Body of pancreas (tissue), 4 donors: ENCODE measurements around the gene DTNB. TPM values are rescaled to one million over a fixed set of nuclear protein-coding genes. Genes with fewer than 3 reads are reported as not detected.

Experiments
- ATAC-seq: fragments of 150-250 bp; one replicate; pipeline ENCODE4 v1.9.1; 2016
- DNase-seq, 4 donors: peaks; one replicate each; pipeline ENCODE4 v3.0.0-alpha.2; 2019
- H3K27ac ChIP-seq, 4 donors: fragments of 200-600 bp; sonication (generic); 1 replicate in 3 of 4; 2 replicates in 1 of 4; pipeline versions ENCODE4 v1.5.1 to v1.6.1; 2016 to 2019; ENCODE audit warnings: mild to moderate bottlenecking in 1 of 4, mixed read lengths in 1 of 4, moderate library complexity in 1 of 4
- H3K27me3 ChIP-seq, 2 donors: fragments of 200-600 bp; sonication (generic); one replicate each; pipeline ENCODE4 v1.6.0; 2016; ENCODE audit warnings: mild to moderate bottlenecking in 1 of 2
- H3K36me3 ChIP-seq, 2 donors: fragments of 200-600 bp; sonication (generic); replicated peaks in 1 of 2; 2 replicates each; pipeline ENCODE4 v1.5.1; 2016; ENCODE audit warnings: low read depth in 2 of 2; ENCODE audit not compliant: insufficient read depth in 1 of 2
- H3K4me1 ChIP-seq: fragments of 200-600 bp; sonication (generic); one replicate; pipeline ENCODE4 v1.6.0; 2016
- H3K4me3 ChIP-seq, 2 donors: fragments of 200-600 bp; sonication (generic); 1 replicate in 1 of 2; 2 replicates in 1 of 2; pipeline ENCODE4 v1.5.1; 2016 to 2019
- H3K9me3 ChIP-seq, 3 donors: fragments of 200-600 bp; sonication (generic); 1 replicate in 2 of 3; 2 replicates in 1 of 3; pipeline ENCODE4 v1.5.1; 2016
- CTCF ChIP-seq, 7 experiments: fragments of 450-650 bp in 4 of 7; fragments of 200-600 bp in 3 of 7; sonication (generic) in 3 of 7; IDR thresholded peaks; one replicate each; pipeline ENCODE4 v1.5.1; 2016 to 2019; ENCODE audit warnings: antibody characterized with exemption in 7 of 7
- POLR2A ChIP-seq, 3 donors: fragments of 450-650 bp; IDR thresholded peaks; one replicate each; pipeline ENCODE4 v1.6.1; 2016; ENCODE audit warnings: antibody characterized with exemption in 3 of 3, mild to moderate bottlenecking in 2 of 3
- WGBS, 2 donors: methylation state at CpG; one replicate each; pipeline ENCODE4 v1.1.5; 2017; 5-methylcytosine and 5-hydroxymethylcytosine counted together
- intact Hi-C: fragments of 100-400 bp; cut with DNase I; formaldehyde crosslinking; loops from one replicate; pipeline ENCODE4 v1.15.1; 2023
- microRNA counts, 2 donors: library from miRNA; unstranded; fragments of <30 nt; microRNA quantifications; one replicate each; lab custom pipeline; 2017
- microRNA-seq, 2 donors: library from miRNA; unstranded; fragments of <30 nt; microRNA quantifications; one replicate each; pipeline ENCODE4, GENCODE V29; 2016; ENCODE audit warnings: borderline number of aligned reads in 2 of 2, borderline replicate concordance in 2 of 2
- small RNA-seq: library from RNA; depleted of rRNA; stranded (forward); fragments of <200 nt; gene quantifications from one replicate; pipeline ENCODE3, GENCODE V24; 2016
- total RNA-seq, 2 donors: library from RNA; depleted of rRNA; stranded (reverse); fragments of >200 nt; gene quantifications; one replicate each; pipeline ENCODE4 v1.1.0, GENCODE V29; 2016

Gene DTNB
- total RNA-seq, 2 donors from 2014 or later = 17.8 to 22.6 TPM

- TF ChIP-seq POLR2A (IDR thresholded peaks at IDR 0.05) (no peak), CTCF (IDR thresholded peaks at IDR 0.05) (no peak)
Observed at GRCh38 chr2:25330273-25330672, 343.1 kb downstream of the DTNB start.

GRCh38 chr2:25328152-25329085, 345.0 kb downstream of the DTNB start:
- intact Hi-C loops = no loop called here
- Histone ChIP-seq H3K27ac (no peak overlapping the region), H3K4me3 (no peak overlapping the region), H3K4me1 (peaks cover 24% of the 10 kb centered on the region), H3K36me3 (no peaks in the 10 kb centered on the region), H3K9me3 (no peaks in the 10 kb centered on the region), H3K27me3 (no peaks in the 10 kb centered on the region)
- no peak for TF ChIP-seq POLR2A (IDR thresholded peaks at IDR 0.05)
- DNase-seq (no peak), ATAC-seq (no peak)
- 93 to 95% methylated on average over 22 to 27 of the region's 27 CpGs for WGBS, 2 donors

More at GRCh38 chr2:25330273-25330672, 343.1 kb downstream of the DTNB start:
- no peak for ATAC-seq
- WGBS, 2 donors = 79 to 87% methylated on average over 3 to 10 of the region's 10 CpGs
- DNase-seq = no peak
- no peaks in the 10 kb centered on the region for H3K27me3 ChIP-seq
- H3K27ac ChIP-seq = no peak overlapping the region
- H3K4me1 ChIP-seq = peaks cover 12% of the 10 kb centered on the region
- intact Hi-C loops = no loop called here
- no peaks in the 10 kb centered on the region for H3K36me3 ChIP-seq
- H3K9me3 ChIP-seq = no peaks in the 10 kb centered on the region
- H3K4me3 ChIP-seq = no peak overlapping the region

MicroRNAs encoded within 50 kb of the gene (microRNA counts, 767-probe panel; counts per million panel counts)
- microRNA hsa-miR-1301 (lab: Ali Mortazavi, UCI) = 0 to 736 counts per million in 2 donors

Small RNAs within 50 kb of the gene (microRNA-seq; reads per million reads assigned to microRNA genes)
- gene MIR1301 = 73.6 to 162 reads per million in 2 donors

Small RNAs within 50 kb of the gene (small RNA-seq; reads per million reads assigned to genes)
- gene MIR1301 = not detected
- gene RF00019 = not detected

Other genes with a start within 250 kb of the DTNB start
- gene ASXL2, start 204.9 kb upstream of the DTNB start, total RNA-seq = 1 to 10 TPM; 6.6 to 8.3 TPM